ENCODE results near the gene DNLZ. TPM values are rescaled to one million over a fixed set of nuclear protein-coding genes. Genes with fewer than 3 reads are reported as not detected.

DNLZ gene
- total RNA-seq (2014; rRNA removed; shearing (Covaris generic)), result 50.1 and 56.7 TPM in 2 replicates

GRCh38 chr9:136363106-136363948, at the start of gene DNLZ:
TSS of gene DNLZ (minus strand) at chr9:136363744. CDS start at chr9:136363714, 30 bp downstream.

GRCh38 chr9:136410500-136411287, 47.1 kb upstream of the DNLZ start, which contains the start of the genes ENTR1 and PMPCA:
TSS of gene ENTR1 (minus strand) at chr9:136410614. CDS start at chr9:136410397, 217 bp downstream.
TSS of gene PMPCA (plus strand) at chr9:136410658. CDS start at chr9:136410669, 11 bp downstream.

GRCh38 chr9:136400038-136400834, 36.7 kb upstream of the DNLZ start, which contains the start of gene SNAPC4:
TSS of gene SNAPC4 (minus strand) at chr9:136400170. CDS start at chr9:136398428, 1,742 bp downstream.

GRCh38 chr9:136373300-136374182, 10.0 kb upstream of the DNLZ start, which contains the start of gene CARD9:
TSS of gene CARD9 (minus strand) at chr9:136373669. CDS start at chr9:136372078, 1,591 bp downstream.

GRCh38 chr9:136327304-136327974, 36.1 kb downstream of the DNLZ start, which contains the start of gene GPSM1:
TSS of gene GPSM1 (plus strand) at chr9:136327539. CDS start at chr9:136327696, 157 bp downstream.

Other genes with a start within 250 kb of the DNLZ start
- gene TMEM250, start 244.9 kb downstream of the DNLZ start, total RNA-seq (2014; rRNA removed; shearing (Covaris generic)), result 55.8 and 59.1 TPM in 2 replicates
- gene LHX3, start 158.6 kb downstream of the DNLZ start, total RNA-seq (2014; rRNA removed; shearing (Covaris generic)), result not detected in 2 replicates
- 26.9 and 30.1 TPM in 2 replicates for gene QSOX2, start 117.9 kb downstream of the DNLZ start, total RNA-seq (2014; rRNA removed; shearing (Covaris generic))
- under 0.01 TPM in 1 of 2 replicates, not detected in the other for gene CCDC187, start 59.6 kb downstream of the DNLZ start, total RNA-seq (2014; rRNA removed; shearing (Covaris generic))
- 65.9 and 73.6 TPM in 2 replicates for gene GPSM1, start 36.2 kb downstream of the DNLZ start, total RNA-seq (2014; rRNA removed; shearing (Covaris generic))
- gene CARD9, start 9.9 kb upstream of the DNLZ start, total RNA-seq (2014; rRNA removed; shearing (Covaris generic)), result 2.5 and 4.3 TPM in 2 replicates
- gene SNAPC4, start 36.4 kb upstream of the DNLZ start, total RNA-seq (2014; rRNA removed; shearing (Covaris generic)), result 19.1 and 21.4 TPM in 2 replicates
- 128 TPM in 2 replicates for gene ENTR1, start 46.9 kb upstream of the DNLZ start, total RNA-seq (2014; rRNA removed; shearing (Covaris generic))
- 96.6 and 103 TPM in 2 replicates for gene PMPCA, start 46.9 kb upstream of the DNLZ start, total RNA-seq (2014; rRNA removed; shearing (Covaris generic))
- gene INPP5E, start 76.1 kb upstream of the DNLZ start, total RNA-seq (2014; rRNA removed; shearing (Covaris generic)), result 11.2 and 11.9 TPM in 2 replicates
- gene SEC16A, start 119.3 kb upstream of the DNLZ start, total RNA-seq (2014; rRNA removed; shearing (Covaris generic)), result 24.2 and 27.2 TPM in 2 replicates
- gene NOTCH1, start 182.3 kb upstream of the DNLZ start, total RNA-seq (2014; rRNA removed; shearing (Covaris generic)), result 18.7 and 24.1 TPM in 2 replicates

Data from A375 (cell line).